IPS-NIHi7 (cell line): ENCODE results near the gene TOLLIP.
"Not testable (repeated sequence)": the region's sequence is repeated elsewhere in the genome, so short reads cannot be mapped to it uniquely, and the experiment has no call there.

Experiments used
- DNase-seq: peaks from one replicate; pipeline ENCODE4 v3.0.0; 2012; ENCODE audit warnings: mixed read lengths; ENCODE audit errors: extremely low spot score

TOLLIP gene

DNA sequence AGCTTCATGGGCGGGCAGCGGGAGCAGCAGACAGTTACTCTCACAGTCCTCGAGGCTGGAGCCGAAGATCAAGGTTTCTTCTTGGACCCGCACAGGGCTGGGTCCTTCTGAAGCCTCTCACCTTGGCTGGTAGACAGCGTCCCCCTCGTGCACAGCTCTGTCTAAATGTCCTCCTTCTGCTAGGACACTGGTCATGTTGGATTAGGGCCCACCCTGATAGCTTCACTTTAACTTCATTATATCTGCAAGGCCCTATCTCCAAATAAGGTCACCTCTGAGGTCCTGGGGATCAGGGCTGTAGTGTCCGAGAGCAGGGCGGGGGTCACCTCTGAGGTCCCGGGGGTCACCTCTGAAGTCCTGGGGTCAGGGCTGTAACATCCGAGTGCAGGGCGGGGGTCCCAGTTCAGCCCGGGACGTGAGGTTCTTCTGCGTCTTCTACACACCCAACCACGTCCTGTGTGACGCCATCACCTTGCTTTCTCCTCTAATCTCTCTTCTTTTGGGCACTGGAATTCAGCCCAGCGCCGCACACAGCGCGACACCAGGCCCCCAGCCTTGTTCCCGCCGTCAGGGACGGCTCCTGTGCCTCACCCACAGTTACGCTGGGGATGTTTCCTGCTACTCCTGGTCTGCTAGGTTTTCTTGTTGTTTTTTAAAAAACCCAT, 34.1 kb upstream of the TOLLIP start:
- DNase-seq: no peak

DNA sequence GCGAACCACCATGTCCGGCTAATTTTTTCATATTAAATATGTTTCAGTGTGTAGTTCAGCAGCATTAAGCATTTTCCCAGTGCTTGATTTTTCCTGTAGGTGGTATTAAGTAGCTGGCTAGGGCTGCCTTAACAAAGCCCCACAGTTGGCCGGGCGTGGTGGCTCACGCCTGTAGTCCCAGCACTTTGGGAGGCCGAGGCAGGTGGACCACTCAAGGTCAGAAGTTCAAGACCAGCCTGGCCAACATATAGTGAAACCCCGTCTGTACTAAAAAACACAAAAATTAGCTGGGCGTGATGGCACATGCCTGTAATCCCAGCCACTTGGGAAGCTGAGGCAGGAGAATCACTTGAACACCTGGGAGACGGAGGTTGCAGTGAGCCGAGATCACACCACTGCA, 33.5 kb upstream of the TOLLIP start:
- DNase-seq: no peak

DNA sequence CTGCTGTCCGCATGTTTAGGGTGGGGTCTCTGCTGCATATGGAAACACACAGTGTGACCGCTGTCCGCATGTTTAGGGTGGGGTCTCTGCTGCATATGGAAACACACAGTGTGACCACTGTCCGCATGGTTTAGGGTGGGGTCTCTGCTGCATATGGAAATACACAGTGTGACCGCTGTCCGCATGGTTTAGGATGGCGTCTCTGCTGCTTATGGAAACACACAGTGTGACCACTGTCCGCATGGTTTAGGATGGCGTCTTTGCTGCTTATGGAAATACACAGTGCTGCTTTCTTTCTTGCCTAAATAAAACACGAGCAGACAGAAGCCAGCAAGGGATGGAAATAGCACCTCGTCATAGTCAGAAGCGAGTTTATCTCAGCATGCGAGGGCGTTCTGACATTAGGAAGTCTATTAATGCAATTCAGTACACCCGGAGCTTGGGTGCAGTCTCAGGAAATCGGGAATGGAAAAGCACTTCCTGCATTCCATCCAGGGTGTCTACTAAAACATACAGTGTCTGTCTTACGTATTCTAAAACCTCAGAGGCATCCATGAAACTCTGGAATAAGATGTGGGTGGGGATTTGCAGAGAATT, 32.6 kb upstream of the TOLLIP start:
- DNase-seq: no peak

DNA sequence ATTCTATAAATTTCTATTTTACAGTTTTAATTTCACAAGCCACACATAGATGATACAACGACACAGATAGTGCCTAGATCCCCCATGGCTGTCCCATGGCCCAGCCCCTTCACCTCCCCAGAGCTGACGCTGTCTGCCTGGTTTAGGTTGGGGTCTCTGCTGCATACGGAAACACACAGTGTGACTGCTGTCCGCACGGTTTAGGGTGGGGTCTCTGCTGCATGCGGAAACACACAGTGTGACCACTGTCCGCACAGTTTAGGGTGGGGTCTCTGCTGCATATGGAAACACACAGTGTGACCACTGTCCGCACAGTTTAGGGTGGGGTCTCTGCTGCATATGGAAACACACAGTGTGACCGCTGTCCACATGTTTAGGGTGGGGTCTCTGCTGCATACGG, 31.8 kb upstream of the TOLLIP start:
- DNase-seq: not testable (repeated sequence)

DNA sequence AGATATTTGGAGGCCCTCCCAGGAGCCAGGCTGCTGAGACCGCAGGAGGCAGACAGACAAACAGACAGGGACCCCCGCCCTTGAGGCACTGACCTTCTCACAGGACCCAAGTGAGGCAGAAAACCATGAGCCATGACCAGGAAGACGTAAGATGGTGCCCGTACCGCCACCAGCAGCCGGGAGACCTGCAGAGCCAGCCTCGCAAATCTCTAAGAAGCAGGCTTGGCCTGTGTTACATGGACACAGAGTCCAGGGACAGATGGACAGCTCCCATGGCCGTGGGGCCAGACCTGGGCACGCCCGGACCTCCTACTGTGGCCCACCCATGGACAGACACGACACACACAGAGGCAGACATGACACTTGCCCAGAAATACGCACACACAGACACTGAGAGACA, 30.7 kb upstream of the TOLLIP start:
- DNase-seq: no peak

DNA sequence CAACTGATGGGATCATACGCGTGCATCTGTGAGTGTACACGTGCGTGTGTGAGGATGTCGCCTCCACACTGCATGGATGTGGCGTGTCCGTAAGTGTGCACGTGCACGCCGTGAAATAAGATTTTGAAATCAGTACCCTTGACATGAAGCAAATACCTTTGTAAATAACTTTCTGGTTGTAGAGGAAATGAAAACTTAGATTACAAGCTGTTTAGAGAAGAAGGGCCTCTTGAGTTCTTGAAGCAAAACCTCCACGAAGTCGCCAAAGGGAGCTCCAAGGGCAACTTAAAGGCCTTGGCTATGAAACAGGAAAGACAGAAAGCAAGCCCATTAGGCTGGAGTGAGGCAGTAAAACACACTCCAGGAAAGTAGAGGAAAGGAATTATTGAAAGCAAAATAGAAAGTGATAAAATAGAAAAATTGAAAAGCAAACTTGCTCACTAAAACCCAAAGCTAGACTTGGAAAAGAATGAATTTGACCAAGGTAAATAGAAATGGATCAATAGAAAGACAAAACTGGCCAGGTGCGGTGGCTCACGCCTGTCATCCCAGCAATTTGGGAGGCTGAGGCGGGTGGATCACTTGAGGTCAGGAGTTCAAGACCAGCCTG, 29.7 kb upstream of the TOLLIP start:
- DNase-seq: no peak

DNA sequence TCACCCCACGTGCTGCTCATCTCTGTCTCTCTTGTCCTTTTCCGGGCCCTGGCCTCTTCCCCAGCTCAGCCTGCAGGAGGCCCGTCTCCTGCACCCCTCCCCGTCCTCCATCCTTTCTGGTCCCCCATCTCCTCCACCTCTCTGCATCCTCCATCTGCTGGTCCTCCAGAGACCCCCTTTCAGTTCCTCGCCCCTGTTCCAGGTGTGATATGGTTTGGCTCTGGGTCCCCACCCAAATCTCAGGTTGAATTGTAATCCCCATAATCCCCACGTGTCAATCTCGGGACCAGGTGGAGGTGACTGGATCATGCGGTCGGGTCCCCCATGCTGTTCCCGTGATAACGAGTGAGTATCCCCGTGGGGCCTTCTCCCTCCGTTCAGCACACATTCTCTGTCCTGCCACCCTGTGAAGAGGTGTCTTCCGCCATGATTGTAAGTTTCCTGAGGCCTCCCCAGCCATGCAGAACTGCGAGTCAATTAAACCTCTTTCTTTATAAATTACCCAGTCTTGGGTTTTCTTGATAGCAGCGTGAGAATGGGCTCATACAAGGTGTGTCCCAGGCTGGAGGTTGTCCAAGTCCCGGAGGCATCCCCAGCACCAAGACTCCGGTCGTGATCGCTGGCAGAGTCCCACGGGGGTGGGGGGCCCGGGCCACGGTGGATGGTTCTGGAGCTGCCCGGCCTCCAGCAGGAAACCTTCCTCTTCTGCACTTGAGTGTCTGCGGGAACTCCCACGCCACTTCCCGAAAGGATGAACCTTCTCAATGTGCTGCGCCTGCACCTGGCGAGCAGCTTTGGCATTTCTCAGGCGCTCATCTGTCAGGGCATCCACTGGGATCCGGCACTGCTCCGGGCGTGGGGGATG, 29.0 kb upstream of the TOLLIP start:
- DNase-seq: no peak

DNA sequence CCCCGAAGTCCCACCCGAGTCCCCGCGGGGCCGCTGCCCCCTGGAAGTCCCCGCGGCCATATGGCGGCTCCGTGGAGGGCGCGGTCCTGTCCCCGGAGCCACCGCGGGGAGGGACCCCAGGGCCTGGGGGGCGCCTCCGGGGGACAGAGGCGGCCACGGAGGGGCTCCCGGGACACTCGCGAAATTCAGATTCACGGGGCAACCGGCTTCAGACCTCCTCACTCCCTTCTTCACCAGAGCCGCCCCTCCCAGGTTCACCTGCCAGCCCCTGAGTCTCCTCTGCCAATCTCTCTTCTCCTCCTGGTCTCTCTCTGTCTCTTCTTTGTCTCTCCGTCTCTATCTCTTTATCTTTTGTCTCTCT, 28.2 kb upstream of the TOLLIP start:
- no peak for DNase-seq

DNA sequence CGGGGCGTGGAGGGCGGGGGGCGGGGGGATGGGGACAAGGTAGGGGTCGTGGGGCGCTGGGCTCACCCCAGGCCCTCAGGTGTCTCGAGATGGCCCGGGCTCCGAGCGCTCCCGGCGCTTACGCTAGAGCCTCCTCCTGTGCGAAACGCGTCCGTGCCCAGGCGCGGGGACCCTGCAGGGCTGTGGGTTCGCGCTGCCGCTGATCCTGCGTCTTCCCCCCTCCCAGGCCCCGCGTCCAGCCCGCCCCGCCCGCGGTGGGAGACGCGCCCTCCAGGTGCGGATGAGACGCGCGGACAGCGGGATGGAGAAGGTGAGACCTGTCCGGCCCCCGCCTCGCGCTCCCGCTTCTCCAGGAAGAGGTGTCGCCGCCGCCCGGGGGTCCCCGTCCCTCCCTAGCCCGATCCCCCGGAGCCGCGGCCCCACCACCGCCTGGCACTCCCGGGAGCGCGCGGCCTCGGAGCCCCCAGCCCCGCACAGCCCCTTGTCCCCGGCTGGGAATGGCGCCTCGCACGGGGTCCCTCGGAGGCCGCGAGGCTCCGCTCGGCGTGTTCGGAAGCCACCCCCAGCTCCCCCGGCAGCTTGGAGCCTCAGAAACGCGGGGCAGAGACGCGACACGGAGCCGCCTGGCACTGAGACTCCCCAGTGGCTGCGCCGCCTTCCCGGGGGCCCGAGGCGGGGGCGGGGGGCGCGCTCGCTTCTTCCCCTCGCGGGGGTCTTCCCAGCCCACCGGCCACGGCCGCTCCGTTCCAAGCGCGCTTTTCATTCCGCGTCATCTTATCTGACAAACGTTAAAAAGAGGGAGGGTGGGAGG, 27.6 kb upstream of the TOLLIP start:
- DNase-seq: peak; percentile 53

DNA sequence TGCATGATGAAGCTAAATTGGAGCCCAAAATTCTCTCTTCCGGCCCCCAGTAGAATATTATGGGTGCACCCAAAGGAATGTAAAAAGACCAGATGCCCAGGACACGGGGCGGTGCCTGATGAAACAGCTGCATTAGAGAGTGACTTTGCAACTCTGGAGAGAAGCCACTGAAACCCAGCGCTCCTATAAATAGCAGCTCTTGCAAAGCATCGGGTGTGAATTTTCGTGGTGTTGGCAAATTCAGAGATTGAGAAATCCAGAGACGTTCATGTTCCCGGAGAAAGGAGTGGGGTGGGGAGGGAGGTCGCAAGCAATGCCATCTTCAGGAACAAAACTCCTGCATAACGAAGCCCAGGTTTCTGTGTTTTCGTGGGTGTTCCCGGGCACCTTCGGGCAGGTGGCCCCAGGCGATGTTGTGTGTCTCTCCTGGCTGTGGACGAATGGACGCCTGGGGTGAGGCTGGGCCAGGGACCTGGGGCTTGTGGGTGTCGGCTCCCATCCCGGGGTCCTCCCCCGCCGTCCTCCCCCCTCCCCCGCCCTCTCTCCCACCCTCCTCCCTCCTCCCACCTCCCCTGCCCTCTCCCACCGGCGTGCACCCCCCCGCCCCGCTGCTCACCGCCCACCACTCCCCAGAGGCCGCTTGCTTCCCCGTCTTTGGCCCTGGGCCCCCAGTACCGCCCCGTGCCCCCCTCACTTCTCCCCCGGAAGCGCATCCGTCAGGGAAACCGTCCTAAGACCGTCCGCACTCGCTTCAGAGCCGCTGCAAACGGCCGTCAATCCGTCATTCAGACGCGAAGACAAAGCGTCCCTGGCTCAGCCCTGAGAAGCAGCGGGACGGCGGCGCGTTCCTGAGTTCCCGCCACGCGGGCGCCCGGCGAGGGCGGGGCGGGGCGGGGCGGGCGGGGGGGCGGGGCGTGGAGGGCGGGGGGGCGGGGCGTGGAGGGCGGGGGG, 26.7 kb upstream of the TOLLIP start:
- peak; percentile 78 for DNase-seq

DNA sequence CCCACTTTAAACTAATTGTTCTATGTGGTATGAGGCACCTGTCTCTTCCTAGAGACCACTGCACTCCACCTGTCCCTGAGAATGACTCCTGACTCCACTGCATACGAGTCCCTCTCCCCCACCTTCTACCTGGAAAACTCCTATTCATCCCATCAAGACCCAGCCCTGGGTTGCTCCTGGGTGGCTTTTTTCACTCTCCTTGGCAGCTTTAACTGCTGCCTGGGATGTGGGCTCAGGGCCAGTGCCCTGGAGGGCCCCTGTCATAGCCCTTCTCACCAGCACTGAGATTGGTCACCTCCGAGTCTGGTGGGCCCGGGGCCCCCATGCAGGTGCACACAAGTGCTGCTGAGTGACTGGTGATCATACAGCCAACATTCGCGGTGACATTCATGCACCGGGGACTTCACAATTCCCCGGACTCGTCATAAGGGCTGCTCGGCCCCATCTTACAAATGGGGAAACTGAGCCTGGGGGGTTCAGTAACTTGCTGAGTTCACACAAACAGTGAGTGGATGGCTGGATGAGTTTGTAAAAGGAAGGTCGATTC, 25.9 kb upstream of the TOLLIP start:
- DNase-seq: no peak

DNA sequence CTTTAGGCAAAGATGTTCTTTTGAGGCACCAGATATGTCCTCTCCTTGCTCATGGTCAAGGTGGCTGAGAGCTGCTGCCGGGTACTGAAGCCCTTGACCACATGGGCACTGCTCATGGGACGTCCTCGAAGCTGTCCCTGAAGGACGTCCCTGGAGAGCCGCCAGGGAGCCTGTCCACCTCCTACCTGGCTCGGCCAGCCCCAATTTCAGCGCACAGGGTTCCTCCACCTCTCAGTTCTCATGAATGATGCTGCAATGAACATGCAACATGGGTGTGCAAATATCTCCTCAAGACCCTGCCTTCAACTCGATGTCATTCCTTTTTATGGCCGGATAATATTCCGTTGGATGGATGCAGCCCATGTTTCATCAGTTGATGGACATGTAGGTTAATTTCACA, 24.4 kb upstream of the TOLLIP start:
- DNase-seq: no peak

DNA sequence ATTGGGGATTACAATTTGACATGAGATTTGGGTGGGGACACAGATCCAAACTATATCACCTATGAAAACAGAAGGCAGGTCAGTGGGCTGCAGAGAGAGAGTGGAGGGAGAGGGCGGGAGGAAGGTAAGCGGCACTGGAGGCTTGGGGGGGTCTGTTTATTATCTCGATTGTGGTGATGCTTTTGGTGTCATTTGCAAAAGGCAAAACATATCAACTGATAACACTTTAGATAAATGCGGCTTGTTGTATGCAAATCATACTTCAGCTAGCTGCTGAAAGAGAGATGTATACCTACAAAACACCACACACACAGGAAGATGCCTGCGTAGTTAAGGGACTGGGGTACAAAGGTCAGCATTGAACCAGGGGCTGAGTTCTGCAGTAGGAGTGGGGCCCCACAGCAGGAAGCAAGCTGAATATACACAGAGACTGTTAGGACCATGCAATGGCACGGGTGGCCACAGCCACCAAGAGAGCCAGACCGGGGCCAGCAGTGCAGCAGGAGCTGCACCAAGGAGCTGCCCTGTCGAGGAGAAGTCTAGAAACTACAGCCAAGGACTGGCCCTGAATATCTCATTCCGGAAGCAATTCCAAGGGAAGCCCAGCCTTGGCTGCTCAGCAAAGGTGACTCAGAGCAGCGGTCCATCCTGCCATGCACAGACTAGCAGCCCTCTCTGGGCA, 23.8 kb upstream of the TOLLIP start:
- DNase-seq: no peak

DNA sequence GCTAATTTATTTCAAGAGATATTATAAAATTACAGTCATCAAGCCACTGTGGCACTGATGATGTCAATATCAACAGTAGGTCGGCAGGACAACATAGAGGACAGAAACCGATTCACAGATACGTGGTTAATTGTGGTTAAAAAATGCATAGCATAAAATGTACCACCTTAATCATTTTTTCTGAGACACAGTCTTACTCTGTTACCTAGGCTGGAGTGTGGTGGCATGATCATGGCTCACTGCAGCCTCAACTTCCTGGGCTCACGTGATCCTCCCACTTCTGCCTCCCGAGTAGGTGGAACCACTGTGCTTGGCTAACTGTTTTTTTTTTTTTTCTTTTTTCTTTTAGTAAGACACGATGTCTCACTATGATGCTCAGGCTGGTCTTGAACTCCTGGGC, 21.0 kb upstream of the TOLLIP start:
- DNase-seq: no peak

DNA sequence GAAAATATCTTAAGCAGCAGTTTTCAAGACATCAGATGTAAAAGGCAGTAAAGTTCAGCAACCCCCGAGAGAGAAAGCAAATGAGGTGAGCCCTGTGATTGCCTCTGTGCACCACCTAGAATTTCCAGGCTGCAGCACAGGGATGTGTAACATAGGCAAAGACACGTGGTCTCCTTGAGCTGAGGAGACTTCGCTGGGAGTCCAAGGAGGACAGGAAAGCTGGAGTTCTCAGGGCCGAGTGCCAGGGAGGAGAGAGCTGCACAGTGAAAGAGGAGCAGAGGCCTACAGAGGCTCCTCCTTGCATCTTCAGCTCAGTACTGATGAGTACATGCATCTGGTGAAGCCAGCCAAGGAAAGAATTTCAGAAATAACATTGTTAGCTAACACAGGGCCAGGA, 17.6 kb upstream of the TOLLIP start:
- DNase-seq: no peak

DNA sequence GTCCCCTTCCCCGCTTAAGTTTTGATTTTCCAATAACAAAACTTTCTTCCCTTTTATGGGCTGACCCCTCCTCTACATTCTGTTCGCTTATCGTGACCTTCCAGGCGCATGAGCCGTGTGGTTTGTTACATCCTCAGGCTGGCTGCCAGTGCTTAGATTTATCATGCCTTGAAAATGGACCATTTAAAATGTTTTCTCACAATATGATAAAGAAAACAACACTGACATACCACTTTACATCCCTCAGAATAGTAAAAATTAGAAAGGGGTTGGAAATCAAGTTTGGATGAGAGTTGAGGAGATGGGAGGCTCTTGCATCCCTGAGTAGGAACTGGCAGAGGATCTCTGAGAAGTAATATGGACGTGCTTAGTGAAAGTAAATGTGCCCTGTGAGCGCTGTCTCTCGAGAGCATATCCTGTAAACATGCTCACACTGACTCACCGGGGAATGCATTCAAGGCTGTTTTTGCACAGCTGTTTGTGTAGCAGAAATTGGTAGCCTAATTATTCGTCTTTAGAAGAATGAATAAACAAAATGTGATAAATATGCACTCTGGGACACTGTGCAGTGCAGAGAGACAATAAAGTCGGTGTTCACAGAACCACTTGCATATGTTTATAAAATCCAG, 17.1 kb upstream of the TOLLIP start:
- no peak for DNase-seq

DNA sequence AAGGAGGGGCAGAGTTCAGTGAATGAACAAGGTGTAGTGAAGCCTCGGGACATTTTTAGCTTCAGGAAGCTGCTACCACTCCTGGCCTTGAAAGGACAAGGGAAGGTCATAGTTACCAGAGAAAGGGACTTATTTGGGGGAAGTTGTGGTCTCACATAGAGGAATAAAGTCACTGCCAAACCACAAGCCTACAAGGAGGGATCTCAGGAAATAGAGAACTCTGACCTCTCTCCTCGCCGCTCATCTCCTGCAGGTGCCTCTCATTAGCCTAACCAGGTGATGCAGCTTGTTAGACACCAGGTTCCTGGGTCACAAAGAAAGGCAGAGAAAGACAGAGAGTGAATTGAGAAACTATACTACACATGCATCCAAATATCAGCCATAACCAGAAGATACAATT, 14.3 kb upstream of the TOLLIP start:
- DNase-seq: no peak

DNA sequence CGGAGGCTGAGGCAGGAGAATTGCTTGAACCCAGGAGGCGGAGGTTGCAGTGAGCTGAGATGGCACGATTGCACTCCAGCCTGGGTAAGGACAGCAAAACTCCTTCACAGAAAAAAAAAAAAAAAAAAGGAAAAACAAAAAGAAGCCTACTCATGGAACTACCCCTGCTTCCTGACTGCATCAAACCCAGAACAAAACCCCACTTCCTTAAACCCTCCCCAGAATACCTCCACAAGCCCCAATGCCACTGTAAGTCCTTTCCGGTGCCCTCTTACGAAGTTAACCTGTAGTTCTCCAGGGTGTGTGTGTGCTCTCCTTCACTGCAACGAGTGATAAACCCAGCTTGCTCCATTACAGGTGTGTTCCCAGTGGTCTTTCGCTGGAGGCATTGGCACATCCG, 8.6 kb upstream of the TOLLIP start:
- no peak for DNase-seq

DNA sequence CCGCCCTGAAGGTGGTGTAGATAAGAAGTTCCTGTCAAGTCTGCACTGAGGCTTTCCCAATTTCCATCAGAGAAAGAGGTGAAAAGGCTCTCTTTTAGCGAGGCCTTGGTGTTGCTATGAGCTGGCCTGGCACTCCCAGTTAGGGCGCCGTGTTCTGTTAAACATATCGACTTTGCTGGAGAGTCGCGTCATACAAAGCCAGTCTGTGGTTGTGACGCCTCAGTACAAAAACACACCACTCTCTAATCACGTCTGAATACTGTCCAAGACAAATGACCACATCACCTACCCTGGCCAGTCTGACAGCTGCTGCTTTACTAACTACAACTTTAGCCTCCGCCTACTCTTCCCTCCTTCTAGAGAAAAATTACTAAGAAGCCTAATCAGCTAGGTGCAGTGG, 8.0 kb upstream of the TOLLIP start:
- DNase-seq: no peak
